Lower leg skin (tissue), 4 donors: ENCODE results near the gene CCND1. TPM values are rescaled to one million over a fixed set of nuclear protein-coding genes. Genes with fewer than 3 reads are reported as not detected.

Experiments
- DNase-seq, 2 donors: peaks; one replicate each; pipeline ENCODE4 v3.0.0-alpha.2; 2019; ENCODE audit warnings: low spot score in 2 of 2
- H3K4me3 ChIP-seq: fragments of 200-600 bp; sonication (generic); 2 replicates; pipeline ENCODE4 v1.5.1; 2017; ENCODE audit warnings: mild to moderate bottlenecking, low read depth; ENCODE audit not compliant: poor library complexity, severe bottlenecking
- CTCF ChIP-seq, 3 donors: fragments of 450-650 bp; IDR thresholded peaks; one replicate each; pipeline ENCODE4 v1.5.1; 2016; ENCODE audit warnings: antibody characterized with exemption in 3 of 3, mild to moderate bottlenecking in 3 of 3, moderate library complexity in 2 of 3
- POLR2A ChIP-seq, 2 donors: fragments of 450-650 bp; IDR thresholded peaks; one replicate each; pipeline ENCODE4 v1.6.1; 2016 to 2017; ENCODE audit warnings: antibody characterized with exemption in 2 of 2, mild to moderate bottlenecking in 1 of 2, moderate library complexity in 1 of 2
- WGBS, 2 donors: methylation state at CpG; one replicate each; pipeline ENCODE4 v1.1.5; 2018; 5-methylcytosine and 5-hydroxymethylcytosine counted together
- intact Hi-C: fragments of 100-400 bp; cut with DNase I; formaldehyde crosslinking; loops from one replicate; pipeline ENCODE4 v1.15.0; 2023; ENCODE audit warnings: low total_unique reads
- total RNA-seq, 4 donors: library from RNA; depleted of rRNA; stranded (reverse); fragments of >200 nt; gene quantifications; one replicate each; pipeline ENCODE4 v1.1.0, GENCODE V29; 2016

The CCND1 gene
- total RNA-seq, 4 donors from 2014 or later = 194 to 370 (median 229) TPM

GRCh38 chr11:69696749-69697468, 56.0 kb downstream of the CCND1 start:
- intact Hi-C loops = no loop called here
- DNase-seq = no peak
- 68 to 74% methylated on average over 13 to 15 of the region's 15 CpGs for WGBS, 2 donors
- H3K4me3 ChIP-seq = no peak overlapping the region
- TF ChIP-seq POLR2A (IDR thresholded peaks at IDR 0.05) = no peak
- no peak for TF ChIP-seq CTCF (IDR thresholded peaks at IDR 0.05)

GRCh38 chr11:69697469-69697843, 56.5 kb downstream of the CCND1 start:
- TF ChIP-seq CTCF (IDR thresholded peaks at IDR 0.05) (no peak), POLR2A (IDR thresholded peaks at IDR 0.05) (no peak)
- H3K4me3 ChIP-seq = no peak overlapping the region
- intact Hi-C loops = no loop called here
- DNase-seq = no peak
- 87 to 96% methylated on average over 8 of the region's 8 CpGs for whole genome bisulfite sequencing, 2 donors

- DNase-seq = no peak
- TF ChIP-seq CTCF (IDR thresholded peaks at IDR 0.05) (no peak), POLR2A (IDR thresholded peaks at IDR 0.05) (no peak)
Observed at GRCh38 chr11:69697861-69698260, 56.9 kb downstream of the CCND1 start.

GRCh38 chr11:69698362-69698761, 57.4 kb downstream of the CCND1 start:
- intact Hi-C loops = no loop called here
- no peak overlapping the region for H3K4me3 ChIP-seq
- WGBS, 2 donors = 94 to 98% methylated on average over 2 of the region's 2 CpGs
- TF ChIP-seq CTCF (IDR thresholded peaks at IDR 0.05) (no peak), POLR2A (IDR thresholded peaks at IDR 0.05) (no peak)
- DNase-seq = no peak

More at GRCh38 chr11:69697861-69698260, 56.9 kb downstream of the CCND1 start:
- intact Hi-C loops = no loop called here
- WGBS, 2 donors = 87 to 90% methylated on average over 10 of the region's 10 CpGs
- H3K4me3 ChIP-seq = no peak overlapping the region

GRCh38 chr11:69699213-69699612, 58.3 kb downstream of the CCND1 start:
- 52 to 63% methylated on average over 7 to 12 of the region's 13 CpGs for WGBS, 2 donors

More at GRCh38 chr11:69699213-69699612, 58.3 kb downstream of the CCND1 start:
- intact Hi-C loops = no loop called here
- no peak overlapping the region for H3K4me3 ChIP-seq
- DNase-seq = no peak
- TF ChIP-seq POLR2A (IDR thresholded peaks at IDR 0.05) = no peak
- no peak for TF ChIP-seq CTCF (IDR thresholded peaks at IDR 0.05)
